Neuronal stem cell (in vitro differentiated cells): ENCODE results near the gene TIA1.
"Not testable (repeated sequence)": the region's sequence is repeated elsewhere in the genome, so short reads cannot be mapped to it uniquely, and the experiment has no call there.

Source experiments
- DNase-seq: peaks from one replicate; pipeline ENCODE4 v3.0.0-alpha.2; 2013; ENCODE audit warnings: low spot score
- H2AFZ ChIP-seq: one replicate; pipeline ENCODE4 v1.6.1; 2013; ENCODE audit warnings: mild to moderate bottlenecking, low read length, inconsistent platforms
- H2AK5ac ChIP-seq: 2 replicates; pipeline ENCODE4 v1.6.1; 2013; ENCODE audit warnings: low read depth, mild to moderate bottlenecking, inconsistent platforms, low read length, moderate library complexity, mixed read lengths
- H2BK120ac ChIP-seq: 2 replicates; pipeline ENCODE4 v1.6.1; 2013; ENCODE audit warnings: low read depth, mild to moderate bottlenecking, inconsistent platforms, low read length, moderate library complexity, mixed read lengths
- H2BK12ac ChIP-seq: one replicate; pipeline ENCODE4 v1.6.1; 2013; ENCODE audit warnings: low read length, inconsistent platforms
- H2BK15ac ChIP-seq: 2 replicates; pipeline ENCODE4 v1.6.1; 2013; ENCODE audit warnings: mild to moderate bottlenecking, low read length, inconsistent platforms, mixed read lengths
- H2BK5ac ChIP-seq: one replicate; pipeline ENCODE4 v1.6.1; 2013; ENCODE audit warnings: inconsistent platforms, mild to moderate bottlenecking, low read length, moderate library complexity
- H3K14ac ChIP-seq: one replicate; pipeline ENCODE4 v1.6.1; 2013; ENCODE audit warnings: low read length, inconsistent platforms
- H3K18ac ChIP-seq: 2 replicates; pipeline ENCODE4 v1.6.1; 2013; ENCODE audit warnings: low read length, inconsistent platforms
- H3K23ac ChIP-seq: 2 replicates; pipeline ENCODE4 v1.6.1; 2013; ENCODE audit warnings: low read depth, mild to moderate bottlenecking, mixed read lengths, low read length, inconsistent platforms; ENCODE audit not compliant: poor library complexity
- H3K27ac ChIP-seq: replicated peaks from 3 replicates; pipeline ENCODE4 v1.5.1; 2013; ENCODE audit warnings: low read length, inconsistent platforms
- H3K27me3 ChIP-seq, 3 experiments: 2 replicates each; pipeline ENCODE4 v1.6.1; 2013; ENCODE audit warnings: low read length in 3 of 3, mild to moderate bottlenecking in 2 of 3, inconsistent platforms in 1 of 3, low read depth in 1 of 3, mixed read lengths in 1 of 3, moderate library complexity in 1 of 3; ENCODE audit not compliant: control insufficient read depth in 3 of 3, insufficient read depth in 3 of 3
- H3K36me3 ChIP-seq, 2 donors: replicated peaks in 1 of 2; 2 replicates each; pipeline ENCODE4 v1.6.1; 2013; ENCODE audit warnings: low read length in 2 of 2; ENCODE audit not compliant: control insufficient read depth in 2 of 2, insufficient read depth in 2 of 2
- H3K4ac ChIP-seq: 2 replicates; pipeline ENCODE4 v1.6.1; 2013; ENCODE audit warnings: inconsistent platforms, mild to moderate bottlenecking, low read length, moderate library complexity
- H3K4me1 ChIP-seq, 2 donors: 1 replicate in 1 of 2; 2 replicates in 1 of 2; pipeline ENCODE4 v1.6.1; 2013; ENCODE audit warnings: low read length in 2 of 2, low read depth in 1 of 2; ENCODE audit not compliant: control insufficient read depth in 2 of 2, insufficient read depth in 1 of 2
- H3K4me2 ChIP-seq: one replicate; pipeline ENCODE4 v1.6.1; 2013; ENCODE audit warnings: mild to moderate bottlenecking, low read length, inconsistent platforms; ENCODE audit not compliant: insufficient read depth, poor library complexity, severe bottlenecking
- H3K4me3 ChIP-seq, 2 donors: 2 replicates each; pipeline ENCODE4 v1.5.1; 2013; ENCODE audit warnings: low read length in 2 of 2, mild to moderate bottlenecking in 2 of 2, inconsistent platforms in 1 of 2, moderate library complexity in 1 of 2
- H3K79me1 ChIP-seq: one replicate; pipeline ENCODE4 v1.6.1; 2013; ENCODE audit warnings: low read depth, mild to moderate bottlenecking, inconsistent platforms, low read length, moderate library complexity
- H3K9ac ChIP-seq: one replicate; pipeline ENCODE4 v1.6.1; 2013; ENCODE audit warnings: mild to moderate bottlenecking, low read depth, low read length, inconsistent platforms; ENCODE audit not compliant: poor library complexity
- H3K9me3 ChIP-seq, 2 donors: replicated peaks in 1 of 2; 2 replicates each; pipeline versions ENCODE3 to v1.6.1; 2013; ENCODE audit warnings: low read length in 2 of 2, mild to moderate bottlenecking in 2 of 2, inconsistent platforms in 1 of 2, low read depth in 1 of 2, mixed read lengths in 1 of 2, moderate library complexity in 1 of 2; ENCODE audit not compliant: control insufficient read depth in 2 of 2, insufficient read depth in 1 of 2
- H4K8ac ChIP-seq: one replicate; pipeline ENCODE4 v1.6.1; 2013; ENCODE audit warnings: low read depth, mild to moderate bottlenecking, inconsistent platforms, low read length, moderate library complexity
- H4K91ac ChIP-seq: one replicate; pipeline ENCODE4 v1.6.1; 2013; ENCODE audit warnings: low read length, low read depth, mild to moderate bottlenecking, inconsistent platforms; ENCODE audit not compliant: poor library complexity
- WGBS, 2 donors: extraction: QIAGEN DNeasy Blood & Tissue Kit; methylation state at CpG; one replicate each; pipeline ENCODE4 v1.1.7; 2013; ENCODE audit warnings: missing lambda C conversion rate in 2 of 2, mixed read lengths in 1 of 2; ENCODE audit not compliant: insufficient read length in 2 of 2, insufficient replicate concordance in 1 of 2; ENCODE audit errors: extremely low coverage in 2 of 2; 5-methylcytosine and 5-hydroxymethylcytosine counted together

Gene TIA1

GRCh38 chr2:70280242-70280798, 31.9 kb upstream of the TIA1 start:
- no peak overlapping the region for H3K27ac ChIP-seq
- H2BK15ac ChIP-seq: no peak overlapping the region
- no peak overlapping the region for H2BK120ac ChIP-seq
- DNase-seq: no peak
- no peak overlapping the region for H2BK5ac ChIP-seq
- no peak overlapping the region for H2AK5ac ChIP-seq
- H3K14ac ChIP-seq: no peak overlapping the region
- H3K4me1 ChIP-seq: no peaks in the 10 kb centered on the region
- no peak overlapping the region for H4K8ac ChIP-seq
- no peak overlapping the region for H2BK12ac ChIP-seq
- no peak overlapping the region for H3K4ac ChIP-seq
- no peaks in the 10 kb centered on the region for H3K9me3 ChIP-seq
- peaks cover 15 to 91% of the 10 kb centered on the region in 2 donors for H3K36me3 ChIP-seq
- no peak overlapping the region for H3K4me3 ChIP-seq
- H3K23ac ChIP-seq: no peak overlapping the region
- no CpG with 5 or more reads among the region's 2 CpGs for WGBS, 2 donors
- H3K9ac ChIP-seq: no peak overlapping the region
- no peak overlapping the region for H2AFZ ChIP-seq
- no peak overlapping the region for H4K91ac ChIP-seq
- H3K79me1 ChIP-seq: no peaks in the 10 kb centered on the region
- no peaks in the 10 kb centered on the region for H3K27me3 ChIP-seq
- H3K4me2 ChIP-seq: no peak overlapping the region
- H3K18ac ChIP-seq: no peak overlapping the region

- H2BK15ac ChIP-seq: no peak overlapping the region
- peaks cover 4 to 6% of the 10 kb centered on the region in 2 donors for H3K9me3 ChIP-seq
- no peak overlapping the region for H2AFZ ChIP-seq
- DNase-seq: no peak
- no peak overlapping the region for H2AK5ac ChIP-seq
- no peak overlapping the region for H4K91ac ChIP-seq
- H3K23ac ChIP-seq: no peak overlapping the region
- H3K4me1 ChIP-seq: no peaks in the 10 kb centered on the region
- no peak overlapping the region for H3K4me2 ChIP-seq
- H3K18ac ChIP-seq: no peak overlapping the region
- peaks cover 12 to 36% of the 10 kb centered on the region in 2 donors for H3K36me3 ChIP-seq
- H3K27ac ChIP-seq: no peak overlapping the region
- H2BK12ac ChIP-seq: no peak overlapping the region
- no peak overlapping the region for H4K8ac ChIP-seq
- H3K79me1 ChIP-seq: no peaks in the 10 kb centered on the region
- H2BK120ac ChIP-seq: no peak overlapping the region
- no peak overlapping the region for H3K4me3 ChIP-seq
- no peak overlapping the region for H3K9ac ChIP-seq
- H3K27me3 ChIP-seq: no peaks in the 10 kb centered on the region
- H3K14ac ChIP-seq: no peak overlapping the region
- H3K4ac ChIP-seq: no peak overlapping the region
- no peak overlapping the region for H2BK5ac ChIP-seq
- no CpG with 5 or more reads among the region's 3 CpGs for WGBS, 2 donors
Observed at GRCh38 chr2:70270323-70270722, 21.9 kb upstream of the TIA1 start.

- WGBS, 2 donors: no CpG with 5 or more reads among the region's 18 CpGs
- not testable (repeated sequence) for H4K91ac ChIP-seq, H2BK120ac ChIP-seq, H3K27ac ChIP-seq, H3K4ac ChIP-seq, H2BK5ac ChIP-seq, H3K9me3 ChIP-seq, H3K9ac ChIP-seq, H2BK12ac ChIP-seq, H3K4me3 ChIP-seq, H3K23ac ChIP-seq, H3K18ac ChIP-seq, H3K79me1 ChIP-seq, H2BK15ac ChIP-seq, H3K4me2 ChIP-seq, H3K4me1 ChIP-seq, H4K8ac ChIP-seq, H2AFZ ChIP-seq, H3K27me3 ChIP-seq, DNase-seq, H2AK5ac ChIP-seq, H3K14ac ChIP-seq
- H3K36me3 ChIP-seq: peaks cover 8 to 36% of the 10 kb centered on the region in 2 donors
Observed at GRCh38 chr2:70269422-70270302, 21.2 kb upstream of the TIA1 start.

GRCh38 chr2:70266925-70267324, 18.5 kb upstream of the TIA1 start:
- no CpG with 5 or more reads among the region's 30 CpGs for WGBS, 2 donors
- peaks cover 7 to 51% of the 10 kb centered on the region in 2 donors for H3K36me3 ChIP-seq

More at GRCh38 chr2:70266925-70267324, 18.5 kb upstream of the TIA1 start:
- not testable (repeated sequence) for H3K4me1 ChIP-seq, H2BK120ac ChIP-seq, H2BK12ac ChIP-seq, H3K4me3 ChIP-seq, H2BK5ac ChIP-seq, H3K14ac ChIP-seq, H2AFZ ChIP-seq, H3K23ac ChIP-seq, H3K4me2 ChIP-seq, H3K79me1 ChIP-seq, H3K9me3 ChIP-seq, H3K27me3 ChIP-seq, H2BK15ac ChIP-seq, H3K18ac ChIP-seq, H4K8ac ChIP-seq, H3K9ac ChIP-seq, H2AK5ac ChIP-seq, H4K91ac ChIP-seq, H3K27ac ChIP-seq, DNase-seq, H3K4ac ChIP-seq
